ENCODE measurements around the gene PEX11A.

DNA sequence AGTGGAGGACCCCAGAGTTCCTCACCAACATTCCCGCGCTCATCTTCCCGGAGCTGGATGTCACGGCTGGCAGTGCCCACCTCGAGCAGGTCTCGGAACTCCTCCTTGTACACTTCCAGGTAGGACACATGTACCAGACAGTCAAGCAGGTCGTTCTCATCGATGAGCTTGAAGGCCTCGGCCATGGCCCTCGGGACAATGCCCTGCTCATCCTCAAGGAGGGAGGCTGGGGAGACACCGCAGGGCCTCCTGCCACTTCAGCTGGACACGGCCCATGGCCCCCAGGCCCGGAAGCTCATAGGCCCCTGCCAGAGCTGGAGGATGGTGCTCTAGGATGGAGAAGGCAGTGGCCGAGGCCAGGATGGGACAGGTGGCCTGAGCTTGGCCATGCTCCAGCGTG lies 40.8 kb downstream of the PEX11A start:
- TF ChIP-seq, protein P1, sequence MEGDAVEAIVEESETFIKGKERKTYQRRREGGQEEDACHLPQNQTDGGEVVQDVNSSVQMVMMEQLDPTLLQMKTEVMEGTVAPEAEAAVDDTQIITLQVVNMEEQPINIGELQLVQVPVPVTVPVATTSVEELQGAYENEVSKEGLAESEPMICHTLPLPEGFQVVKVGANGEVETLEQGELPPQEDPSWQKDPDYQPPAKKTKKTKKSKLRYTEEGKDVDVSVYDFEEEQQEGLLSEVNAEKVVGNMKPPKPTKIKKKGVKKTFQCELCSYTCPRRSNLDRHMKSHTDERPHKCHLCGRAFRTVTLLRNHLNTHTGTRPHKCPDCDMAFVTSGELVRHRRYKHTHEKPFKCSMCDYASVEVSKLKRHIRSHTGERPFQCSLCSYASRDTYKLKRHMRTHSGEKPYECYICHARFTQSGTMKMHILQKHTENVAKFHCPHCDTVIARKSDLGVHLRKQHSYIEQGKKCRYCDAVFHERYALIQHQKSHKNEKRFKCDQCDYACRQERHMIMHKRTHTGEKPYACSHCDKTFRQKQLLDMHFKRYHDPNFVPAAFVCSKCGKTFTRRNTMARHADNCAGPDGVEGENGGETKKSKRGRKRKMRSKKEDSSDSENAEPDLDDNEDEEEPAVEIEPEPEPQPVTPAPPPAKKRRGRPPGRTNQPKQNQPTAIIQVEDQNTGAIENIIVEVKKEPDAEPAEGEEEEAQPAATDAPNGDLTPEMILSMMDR (IDR thresholded peaks at IDR 0.05 in 4 of 5, conservative IDR thresholded peaks at IDR 0.05 in 1 of 5), result no peak
- TF ChIP-seq POLR2A (IDR thresholded peaks at IDR 0.05), result no peak

Data from gastrocnemius medialis (tissue), 4 donors.